ENCODE measurements around the gene CREG2.
"Not testable (repeated sequence)": the region's sequence is repeated elsewhere in the genome, so short reads cannot be mapped to it uniquely, and the experiment has no call there.

The CREG2 gene

GRCh38 chr2:101361522-101361921 is 25.8 kb downstream of the CREG2 start:
- H3K27ac ChIP-seq (ENCODE audit: low read depth, low read length): no peak overlapping the region
- no peaks in the 10 kb centered on the region for H3K36me3 ChIP-seq (ENCODE audit: control insufficient read depth, insufficient read depth, low read length)
- no peak overlapping the region for H3K4me3 ChIP-seq (ENCODE audit: low read length)
- no peaks in the 10 kb centered on the region for H3K27me3 ChIP-seq (ENCODE audit: control insufficient read depth, insufficient read depth, low read length)
- H3K9ac ChIP-seq (ENCODE audit: low read length): no peak overlapping the region
- no peaks in the 10 kb centered on the region for H3K4me1 ChIP-seq (ENCODE audit: control insufficient read depth, insufficient read depth, low read length)

GRCh38 chr2:101361121-101361520 is 26.2 kb downstream of the CREG2 start:
- no peak overlapping the region for H3K27ac ChIP-seq (ENCODE audit: low read depth, low read length)
- H3K4me3 ChIP-seq (ENCODE audit: low read length): no peak overlapping the region
- no peaks in the 10 kb centered on the region for H3K4me1 ChIP-seq (ENCODE audit: control insufficient read depth, insufficient read depth, low read length)
- no peaks in the 10 kb centered on the region for H3K36me3 ChIP-seq (ENCODE audit: control insufficient read depth, insufficient read depth, low read length)
- no peaks in the 10 kb centered on the region for H3K27me3 ChIP-seq (ENCODE audit: control insufficient read depth, insufficient read depth, low read length)
- H3K9ac ChIP-seq (ENCODE audit: low read length): no peak overlapping the region

- Histone ChIP-seq H3K4me3 (ENCODE audit: low read length) (no peak overlapping the region), H3K4me1 (ENCODE audit: control insufficient read depth, insufficient read depth, low read length) (no peaks in the 10 kb centered on the region), H3K9ac (ENCODE audit: low read length) (no peak overlapping the region), H3K36me3 (ENCODE audit: control insufficient read depth, insufficient read depth, low read length) (no peaks in the 10 kb centered on the region), H3K27ac (ENCODE audit: low read depth, low read length) (no peak overlapping the region), H3K27me3 (ENCODE audit: control insufficient read depth, insufficient read depth, low read length) (no peaks in the 10 kb centered on the region)
These were observed 27.1 kb downstream of the CREG2 start for GRCh38 chr2:101360232-101360631.

- Histone ChIP-seq H3K9ac (ENCODE audit: low read length) (no peak overlapping the region), H3K4me3 (ENCODE audit: low read length) (no peak overlapping the region), H3K36me3 (ENCODE audit: control insufficient read depth, insufficient read depth, low read length) (no peaks in the 10 kb centered on the region), H3K27me3 (ENCODE audit: control insufficient read depth, insufficient read depth, low read length) (no peaks in the 10 kb centered on the region), H3K27ac (ENCODE audit: low read depth, low read length) (no peak overlapping the region), H3K4me1 (ENCODE audit: control insufficient read depth, insufficient read depth, low read length) (no peaks in the 10 kb centered on the region)
These were observed 27.8 kb downstream of the CREG2 start for GRCh38 chr2:101359410-101359954.

- Histone ChIP-seq H3K27ac (ENCODE audit: low read depth, low read length) (no peak overlapping the region), H3K36me3 (ENCODE audit: control insufficient read depth, insufficient read depth, low read length) (no peaks in the 10 kb centered on the region), H3K27me3 (ENCODE audit: control insufficient read depth, insufficient read depth, low read length) (no peaks in the 10 kb centered on the region), H3K9ac (ENCODE audit: low read length) (no peak overlapping the region), H3K4me3 (ENCODE audit: low read length) (no peak overlapping the region), H3K4me1 (ENCODE audit: control insufficient read depth, insufficient read depth, low read length) (no peaks in the 10 kb centered on the region)
These were observed 29.9 kb downstream of the CREG2 start for GRCh38 chr2:101357376-101357775.

- Histone ChIP-seq H3K36me3 (ENCODE audit: control insufficient read depth, insufficient read depth, low read length) (no peaks in the 10 kb centered on the region), H3K4me1 (ENCODE audit: control insufficient read depth, insufficient read depth, low read length) (no peaks in the 10 kb centered on the region), H3K27me3 (ENCODE audit: control insufficient read depth, insufficient read depth, low read length) (no peaks in the 10 kb centered on the region), H3K27ac (ENCODE audit: low read depth, low read length) (no peak overlapping the region), H3K4me3 (ENCODE audit: low read length) (no peak overlapping the region), H3K9ac (ENCODE audit: low read length) (no peak overlapping the region)
These were observed 30.8 kb downstream of the CREG2 start for GRCh38 chr2:101356521-101356920.

- Histone ChIP-seq H3K27me3 (ENCODE audit: control insufficient read depth, insufficient read depth, low read length) (no peaks in the 10 kb centered on the region), H3K27ac (ENCODE audit: low read depth, low read length) (no peak overlapping the region), H3K9ac (ENCODE audit: low read length) (no peak overlapping the region), H3K4me3 (ENCODE audit: low read length) (no peak overlapping the region), H3K4me1 (ENCODE audit: control insufficient read depth, insufficient read depth, low read length) (no peaks in the 10 kb centered on the region), H3K36me3 (ENCODE audit: control insufficient read depth, insufficient read depth, low read length) (no peaks in the 10 kb centered on the region)
These were observed 31.2 kb downstream of the CREG2 start for GRCh38 chr2:101356055-101356454.

GRCh38 chr2:101355401-101356054 is 31.8 kb downstream of the CREG2 start:
- Histone ChIP-seq H3K9ac (ENCODE audit: low read length) (no peak overlapping the region), H3K36me3 (ENCODE audit: control insufficient read depth, insufficient read depth, low read length) (no peaks in the 10 kb centered on the region), H3K4me1 (ENCODE audit: control insufficient read depth, insufficient read depth, low read length) (no peaks in the 10 kb centered on the region), H3K27me3 (ENCODE audit: control insufficient read depth, insufficient read depth, low read length) (no peaks in the 10 kb centered on the region), H3K27ac (ENCODE audit: low read depth, low read length) (no peak overlapping the region), H3K4me3 (ENCODE audit: low read length) (no peak overlapping the region)

- H3K4me3 ChIP-seq (ENCODE audit: low read length): no peak overlapping the region
- H3K27ac ChIP-seq (ENCODE audit: low read depth, low read length): no peak overlapping the region
- no peaks in the 10 kb centered on the region for H3K4me1 ChIP-seq (ENCODE audit: control insufficient read depth, insufficient read depth, low read length)
- no peaks in the 10 kb centered on the region for H3K36me3 ChIP-seq (ENCODE audit: control insufficient read depth, insufficient read depth, low read length)
- H3K9ac ChIP-seq (ENCODE audit: low read length): no peak overlapping the region
- H3K27me3 ChIP-seq (ENCODE audit: control insufficient read depth, insufficient read depth, low read length): no peaks in the 10 kb centered on the region
These were observed 32.6 kb downstream of the CREG2 start for GRCh38 chr2:101354420-101355311.

GRCh38 chr2:101352631-101353030 is 34.7 kb downstream of the CREG2 start:
- not testable (repeated sequence) for H3K4me3 ChIP-seq (ENCODE audit: low read length); H3K4me1 ChIP-seq (ENCODE audit: control insufficient read depth, insufficient read depth, low read length); H3K9ac ChIP-seq (ENCODE audit: low read length); H3K27me3 ChIP-seq (ENCODE audit: control insufficient read depth, insufficient read depth, low read length); H3K36me3 ChIP-seq (ENCODE audit: control insufficient read depth, insufficient read depth, low read length); H3K27ac ChIP-seq (ENCODE audit: low read depth, low read length)

GRCh38 chr2:101351207-101351606 is 36.1 kb downstream of the CREG2 start:
- H3K4me1 ChIP-seq (ENCODE audit: control insufficient read depth, insufficient read depth, low read length): no peaks in the 10 kb centered on the region
- H3K9ac ChIP-seq (ENCODE audit: low read length): no peak overlapping the region
- no peak overlapping the region for H3K27ac ChIP-seq (ENCODE audit: low read depth, low read length)
- H3K36me3 ChIP-seq (ENCODE audit: control insufficient read depth, insufficient read depth, low read length): no peaks in the 10 kb centered on the region
- no peak overlapping the region for H3K4me3 ChIP-seq (ENCODE audit: low read length)
- H3K27me3 ChIP-seq (ENCODE audit: control insufficient read depth, insufficient read depth, low read length): no peaks in the 10 kb centered on the region

- H3K27ac ChIP-seq (ENCODE audit: low read depth, low read length): no peak overlapping the region
- H3K4me1 ChIP-seq (ENCODE audit: control insufficient read depth, insufficient read depth, low read length): no peaks in the 10 kb centered on the region
- H3K9ac ChIP-seq (ENCODE audit: low read length): no peak overlapping the region
- no peaks in the 10 kb centered on the region for H3K27me3 ChIP-seq (ENCODE audit: control insufficient read depth, insufficient read depth, low read length)
- H3K4me3 ChIP-seq (ENCODE audit: low read length): no peak overlapping the region
- H3K36me3 ChIP-seq (ENCODE audit: control insufficient read depth, insufficient read depth, low read length): no peaks in the 10 kb centered on the region
These were observed 37.2 kb downstream of the CREG2 start for GRCh38 chr2:101349893-101350662.
